Measurements from ENCODE around the gene TMEM220.
"Not testable (repeated sequence)": the region's sequence is repeated elsewhere in the genome, so short reads cannot be mapped to it uniquely, and the experiment has no call there.

Gene TMEM220

DNA sequence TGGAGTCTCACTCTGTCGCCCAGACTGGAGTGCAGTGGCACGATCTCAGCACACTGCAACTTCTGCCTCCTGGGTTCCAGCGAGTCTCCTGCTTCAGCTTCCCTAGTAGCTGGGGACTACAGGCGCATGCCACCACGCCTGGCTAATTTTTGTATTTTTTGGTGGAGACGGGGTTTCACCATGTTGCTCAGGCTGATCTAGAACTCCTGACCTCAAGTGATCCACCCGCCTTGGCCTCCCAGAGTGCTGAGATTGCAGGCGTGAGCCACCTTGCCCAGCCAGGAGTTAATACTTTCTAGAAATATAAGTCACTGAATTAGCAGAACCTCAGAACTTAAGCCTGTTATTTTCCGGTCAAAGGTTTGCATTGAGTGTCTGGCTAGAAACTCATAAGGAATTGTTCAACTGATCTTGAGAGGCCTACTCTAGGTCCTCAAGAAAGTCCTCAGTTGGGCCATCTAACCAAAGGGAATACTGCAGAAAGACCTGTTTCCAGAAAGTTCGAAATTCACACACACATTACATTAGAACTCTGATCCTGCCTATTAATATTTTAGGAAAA, 1.4 kb downstream of the TMEM220 start:
- no peak for DNase-seq (ENCODE audit: low spot score)

- no peak for DNase-seq (ENCODE audit: low spot score)
Measured at GRCh38 chr17:10727192-10727591, 2.6 kb downstream of the TMEM220 start.

DNA sequence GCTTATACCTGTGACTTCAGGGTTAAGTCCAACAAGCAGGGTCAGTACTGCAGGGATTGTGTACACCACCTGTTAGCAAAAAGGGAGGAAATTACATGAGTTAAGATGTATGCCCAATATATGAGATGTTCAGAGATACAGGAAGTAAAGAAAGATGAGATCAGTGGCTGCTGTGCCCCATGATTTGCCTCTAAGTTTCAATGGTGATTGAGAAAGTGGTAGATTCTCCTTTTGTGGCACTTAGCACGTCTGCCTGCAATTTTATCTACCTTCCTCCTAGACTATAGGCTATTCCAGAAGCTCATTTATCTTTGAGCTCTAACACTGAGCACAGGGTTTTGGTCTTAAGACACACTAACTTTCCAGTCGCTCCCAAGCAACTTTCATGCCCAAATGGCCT, 3.6 kb downstream of the TMEM220 start:
- no peak for DNase-seq (ENCODE audit: low spot score)

GRCh38 chr17:10725262-10725661, 4.6 kb downstream of the TMEM220 start:
- no peak for DNase-seq (ENCODE audit: low spot score)

GRCh38 chr17:10724546-10725195, 5.2 kb downstream of the TMEM220 start:
- no peak for DNase-seq (ENCODE audit: low spot score)

- DNase-seq (ENCODE audit: low spot score) = no peak
Measured at GRCh38 chr17:10718547-10718946, 11.3 kb downstream of the TMEM220 start.

- no peak for DNase-seq (ENCODE audit: low spot score)
Measured at GRCh38 chr17:10716218-10716617, 13.6 kb downstream of the TMEM220 start.

GRCh38 chr17:10713318-10713717, 16.5 kb downstream of the TMEM220 start:
- DNase-seq (ENCODE audit: low spot score) = no peak

- DNase-seq (ENCODE audit: low spot score) = no peak
Measured at GRCh38 chr17:10705727-10706126, 24.1 kb downstream of the TMEM220 start.

DNA sequence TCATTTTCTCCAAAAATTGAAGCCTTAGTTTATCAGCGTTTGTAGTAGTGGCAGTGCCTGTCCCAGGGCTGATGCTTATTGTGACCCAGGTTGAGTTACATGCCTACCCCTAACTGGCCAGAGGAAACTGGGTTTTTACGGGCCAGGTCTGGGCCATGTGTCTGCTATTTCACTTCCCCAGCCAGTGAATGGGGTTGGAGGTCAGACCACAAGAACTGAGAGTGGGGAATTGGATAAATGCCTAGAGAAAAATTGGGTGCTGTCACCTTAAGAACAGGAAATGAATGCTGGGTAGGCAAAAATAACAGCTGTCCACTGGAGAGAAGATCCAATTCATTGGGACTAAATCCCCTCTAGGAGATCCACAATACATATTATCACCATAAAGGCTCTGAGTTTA, 27.2 kb downstream of the TMEM220 start:
- no peak for DNase-seq (ENCODE audit: low spot score)

DNA sequence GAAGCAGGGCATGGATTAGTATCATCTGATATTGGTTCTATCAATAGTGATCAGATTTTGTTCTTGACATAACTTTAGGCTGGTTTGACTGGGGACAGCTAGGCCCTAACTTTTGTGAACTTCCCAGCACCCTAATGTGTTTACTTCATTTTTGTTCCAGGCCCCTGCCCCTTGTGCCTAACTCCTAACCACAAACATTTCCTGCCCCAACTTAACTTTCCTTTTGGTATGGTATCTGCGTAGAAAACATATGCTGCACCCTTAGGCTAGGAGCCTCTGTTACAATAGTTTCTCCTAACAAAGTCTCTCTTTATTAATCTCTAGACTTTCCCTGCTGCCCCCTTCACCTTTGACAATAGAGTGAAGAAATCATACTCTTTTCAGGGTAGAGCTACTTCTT, 30.0 kb downstream of the TMEM220 start:
- no peak for DNase-seq (ENCODE audit: low spot score)

GRCh38 chr17:10698096-10698818, 31.6 kb downstream of the TMEM220 start:
- DNase-seq (ENCODE audit: low spot score) = peak; percentile 19

DNA sequence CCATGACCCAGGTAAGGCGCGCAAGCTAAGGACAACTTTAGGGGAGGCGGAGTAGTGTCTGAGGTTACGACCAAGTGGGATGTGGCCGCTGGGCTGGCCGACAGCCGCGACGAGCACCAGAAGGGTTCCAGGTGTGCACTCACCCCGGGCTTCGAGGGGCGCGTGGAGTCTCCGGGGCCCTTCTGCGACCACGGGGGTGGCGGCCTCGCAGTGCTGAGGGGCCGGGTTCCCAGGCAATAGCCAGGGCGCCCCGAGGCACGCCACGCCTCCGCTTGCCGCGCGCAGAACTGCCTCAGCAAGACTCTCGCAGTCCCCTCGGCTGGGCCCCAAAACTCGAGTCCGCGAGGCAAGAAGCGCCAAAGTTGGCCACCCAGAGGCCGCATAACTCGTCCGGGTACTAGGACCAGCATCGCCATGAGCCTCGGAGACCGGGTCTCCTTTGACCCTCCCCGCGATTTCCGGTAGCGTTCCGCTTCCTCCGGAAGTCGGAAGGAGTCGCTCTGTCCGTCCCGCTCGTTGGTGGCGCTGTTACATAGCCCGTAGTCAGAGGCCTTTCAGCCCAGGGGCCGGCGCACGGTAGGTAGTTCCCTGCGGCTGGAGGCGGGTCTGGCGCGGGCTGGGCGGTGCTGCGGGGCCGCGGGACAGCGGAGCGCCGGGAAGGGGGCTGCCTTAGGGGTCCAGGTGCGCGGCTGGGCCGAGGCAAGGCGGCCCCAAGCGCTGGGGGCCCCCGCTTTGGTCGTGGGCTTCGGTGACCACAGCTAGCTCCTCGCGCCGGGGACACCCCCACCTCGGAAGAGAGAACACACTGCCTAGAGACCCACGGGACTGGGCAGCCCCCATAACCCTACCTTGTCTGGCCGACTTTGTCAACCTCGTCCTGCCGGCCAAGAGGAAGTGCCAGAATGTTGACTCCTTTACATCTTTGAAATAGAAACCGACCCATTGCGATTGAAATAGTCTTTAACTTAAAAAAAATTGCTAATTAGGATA, 32.4 kb downstream of the TMEM220 start, which contains the start of the genes ADPRM and SCO1:
Gene ADPRM, plus strand, starts transcription at position 503 of the 990 bp plus-strand sequence. CDS start 7,333 bp downstream, outside the sequence.
Gene SCO1, minus strand, starts transcription at position 442 of the 990 bp plus-strand sequence. Its CDS starts 26 bp downstream, at position 416.
- peak; percentile 91 for DNase-seq (ENCODE audit: low spot score)

- not testable (repeated sequence) for DNase-seq (ENCODE audit: low spot score)
Measured at GRCh38 chr17:10695875-10696407, 33.9 kb downstream of the TMEM220 start.

DNA sequence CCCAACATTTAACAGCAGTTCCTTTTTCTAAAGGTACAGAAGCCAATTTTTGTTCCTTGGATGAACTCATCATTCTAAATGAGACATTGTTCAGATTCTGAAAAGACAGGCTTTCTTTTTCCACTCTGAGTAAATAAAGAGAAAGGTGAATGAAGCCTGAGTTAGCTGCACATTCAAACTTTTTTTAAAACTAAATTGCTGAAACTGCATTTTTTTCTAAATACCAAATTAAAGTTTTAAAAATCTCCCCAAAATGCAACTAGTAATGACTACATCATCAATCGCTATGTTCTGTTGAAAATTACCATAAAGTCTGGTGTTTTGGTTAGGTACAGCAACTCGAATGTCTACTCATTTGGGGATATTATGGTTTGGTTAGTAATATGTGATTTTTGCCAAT, 42.3 kb downstream of the TMEM220 start:
- no peak for DNase-seq (ENCODE audit: low spot score)

GRCh38 chr17:10683853-10684252, 46.0 kb downstream of the TMEM220 start:
- peak; percentile 59 for DNase-seq (ENCODE audit: low spot score)

DNA sequence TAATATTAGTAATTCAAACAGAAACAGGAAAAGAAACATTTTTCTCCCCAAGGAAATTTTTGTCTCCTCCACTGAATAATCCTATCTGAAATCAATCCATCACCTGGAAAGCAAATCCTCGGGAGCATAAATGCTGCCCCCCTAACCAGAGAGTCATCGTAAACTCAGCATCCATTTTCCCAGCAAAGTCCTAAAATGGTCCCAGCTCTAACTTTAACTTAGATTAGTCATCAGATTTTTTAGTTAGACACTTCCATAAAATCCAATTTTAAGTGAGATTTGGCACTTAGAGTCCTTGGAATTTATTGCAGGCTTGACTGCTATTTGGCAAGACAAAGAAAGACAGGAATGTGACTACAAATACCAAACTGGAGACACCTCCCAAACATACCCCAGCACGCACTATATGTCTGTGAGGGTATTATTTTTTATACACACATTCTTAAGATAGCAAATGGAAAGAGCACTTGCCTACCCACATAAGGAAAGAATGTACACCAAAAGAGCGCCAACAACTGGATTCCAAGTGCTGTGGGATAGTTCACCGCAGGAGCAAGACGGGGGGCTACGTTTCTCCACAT, 47.9 kb downstream of the TMEM220 start:
- DNase-seq (ENCODE audit: low spot score) = no peak

GRCh38 chr17:10674704-10675103, 55.1 kb downstream of the TMEM220 start:
- DNase-seq (ENCODE audit: low spot score) = no peak

GRCh38 chr17:10673312-10673711, 56.5 kb downstream of the TMEM220 start:
- DNase-seq (ENCODE audit: low spot score) = no peak

- DNase-seq (ENCODE audit: low spot score) = no peak
Measured at GRCh38 chr17:10668775-10669174, 61.0 kb downstream of the TMEM220 start.

GRCh38 chr17:10666906-10667305, 62.9 kb downstream of the TMEM220 start:
- no peak for DNase-seq (ENCODE audit: low spot score)
